Measurements from ENCODE around the gene KIRREL3. TPM values are rescaled to one million over a fixed set of nuclear protein-coding genes. Genes with fewer than 3 reads are reported as not detected.

KIRREL3 gene
- total RNA-seq, 1 donor from 2014 or later = 0.38 TPM

GRCh38 chr11:126679033-126679432, 321.5 kb downstream of the KIRREL3 start:
- H3K27me3 Mint-ChIP-seq (ENCODE audit: unreplicated experiment) = peaks cover 5% of the 10 kb centered on the region
- no peak for TF ChIP-seq CTCF (IDR thresholded peaks at IDR 0.05; ENCODE audit: unreplicated experiment)
- H3K4me3 Mint-ChIP-seq (ENCODE audit: unreplicated experiment) = no peak overlapping the region
- no peaks in the 10 kb centered on the region for H3K36me3 Mint-ChIP-seq (ENCODE audit: low read depth, unreplicated experiment)
- no peak overlapping the region for H3K27ac Mint-ChIP-seq (ENCODE audit: unreplicated experiment)
- DNase-seq (ENCODE audit: low spot score) = no peak
- no peaks in the 10 kb centered on the region for H3K9me3 Mint-ChIP-seq (ENCODE audit: unreplicated experiment)
- no peaks in the 10 kb centered on the region for H3K4me1 Mint-ChIP-seq (ENCODE audit: unreplicated experiment)

GRCh38 chr11:126676536-126676935, 324.0 kb downstream of the KIRREL3 start:
- no peak overlapping the region for H3K27ac Mint-ChIP-seq (ENCODE audit: unreplicated experiment)
- DNase-seq (ENCODE audit: low spot score) = no peak
- H3K9me3 Mint-ChIP-seq (ENCODE audit: unreplicated experiment) = no peaks in the 10 kb centered on the region
- peaks cover 2% of the 10 kb centered on the region for H3K27me3 Mint-ChIP-seq (ENCODE audit: unreplicated experiment)
- H3K4me3 Mint-ChIP-seq (ENCODE audit: unreplicated experiment) = no peak overlapping the region
- H3K4me1 Mint-ChIP-seq (ENCODE audit: unreplicated experiment) = no peaks in the 10 kb centered on the region
- no peaks in the 10 kb centered on the region for H3K36me3 Mint-ChIP-seq (ENCODE audit: low read depth, unreplicated experiment)
- TF ChIP-seq CTCF (IDR thresholded peaks at IDR 0.05; ENCODE audit: unreplicated experiment) = no peak

GRCh38 chr11:126673319-126673718, 327.3 kb downstream of the KIRREL3 start:
- H3K27me3 Mint-ChIP-seq (ENCODE audit: unreplicated experiment) = peaks cover 2% of the 10 kb centered on the region
- H3K36me3 Mint-ChIP-seq (ENCODE audit: low read depth, unreplicated experiment) = no peaks in the 10 kb centered on the region

GRCh38 chr11:126669416-126669815, 331.2 kb downstream of the KIRREL3 start:
- no peaks in the 10 kb centered on the region for H3K9me3 Mint-ChIP-seq (ENCODE audit: unreplicated experiment)
- TF ChIP-seq CTCF (IDR thresholded peaks at IDR 0.05; ENCODE audit: unreplicated experiment) = no peak
- H3K4me1 Mint-ChIP-seq (ENCODE audit: unreplicated experiment) = no peaks in the 10 kb centered on the region
- no peak overlapping the region for H3K27ac Mint-ChIP-seq (ENCODE audit: unreplicated experiment)
- H3K4me3 Mint-ChIP-seq (ENCODE audit: unreplicated experiment) = no peak overlapping the region
- no peaks in the 10 kb centered on the region for H3K36me3 Mint-ChIP-seq (ENCODE audit: low read depth, unreplicated experiment)
- peaks cover 2% of the 10 kb centered on the region for H3K27me3 Mint-ChIP-seq (ENCODE audit: unreplicated experiment)
- no peak for DNase-seq (ENCODE audit: low spot score)

More at GRCh38 chr11:126673319-126673718, 327.3 kb downstream of the KIRREL3 start:
- H3K9me3 Mint-ChIP-seq (ENCODE audit: unreplicated experiment) = no peaks in the 10 kb centered on the region
- no peak overlapping the region for H3K27ac Mint-ChIP-seq (ENCODE audit: unreplicated experiment)
- no peak for TF ChIP-seq CTCF (IDR thresholded peaks at IDR 0.05; ENCODE audit: unreplicated experiment)
- no peak for DNase-seq (ENCODE audit: low spot score)
- H3K4me3 Mint-ChIP-seq (ENCODE audit: unreplicated experiment) = no peak overlapping the region
- no peaks in the 10 kb centered on the region for H3K4me1 Mint-ChIP-seq (ENCODE audit: unreplicated experiment)

GRCh38 chr11:126664643-126665042, 335.9 kb downstream of the KIRREL3 start:
- no peak for DNase-seq (ENCODE audit: low spot score)
- Mint-ChIP-seq H3K9me3 (ENCODE audit: unreplicated experiment) (no peaks in the 10 kb centered on the region), H3K4me1 (ENCODE audit: unreplicated experiment) (no peaks in the 10 kb centered on the region), H3K27me3 (ENCODE audit: unreplicated experiment) (no peaks in the 10 kb centered on the region), H3K36me3 (ENCODE audit: low read depth, unreplicated experiment) (no peaks in the 10 kb centered on the region), H3K27ac (ENCODE audit: unreplicated experiment) (no peak overlapping the region), H3K4me3 (ENCODE audit: unreplicated experiment) (no peak overlapping the region)
- TF ChIP-seq CTCF (IDR thresholded peaks at IDR 0.05; ENCODE audit: unreplicated experiment) = no peak
